HTR-8/SVneo (cell line): ENCODE measurements around the gene ARHGAP32.
"Not testable (repeated sequence)": the region's sequence is repeated elsewhere in the genome, so short reads cannot be mapped to it uniquely, and the experiment has no call there.

Experiments
- DNase-seq: peaks from one replicate; pipeline ENCODE4 v3.0.0; 2011; ENCODE audit warnings: low spot score, mixed read lengths; ENCODE audit not compliant: insufficient read length
- FAIRE-seq: peaks from 2 replicates; lab custom pipeline; 2011; peaks lifted over from hg19 to GRCh38; lab: Jason Lieb, UNC

The ARHGAP32 gene

GRCh38 chr11:129204150-129204838 is 12.2 kb upstream of the ARHGAP32 start:
- DNase-seq = no peak
- no peak for FAIRE-seq

- DNase-seq = no peak
- FAIRE-seq = no peak
Measured at GRCh38 chr11:129202646-129203045, 10.5 kb upstream of the ARHGAP32 start.

GRCh38 chr11:129195682-129196081 is 3.6 kb upstream of the ARHGAP32 start:
- FAIRE-seq = no peak

GRCh38 chr11:129191649-129192048 is 476 bp downstream of the ARHGAP32 start:
- DNase-seq (no peak), FAIRE-seq (no peak)

More at GRCh38 chr11:129195682-129196081, 3.6 kb upstream of the ARHGAP32 start:
- no peak for DNase-seq

- DNase-seq (no peak), FAIRE-seq (no peak)
Measured at GRCh38 chr11:129190087-129190486, 2.0 kb downstream of the ARHGAP32 start.

GRCh38 chr11:129189646-129190045 is 2.5 kb downstream of the ARHGAP32 start:
- no peak for FAIRE-seq
- DNase-seq = no peak

GRCh38 chr11:129185082-129185481 is 7.0 kb downstream of the ARHGAP32 start:
- DNase-seq, FAIRE-seq: not testable (repeated sequence)

GRCh38 chr11:129184581-129184980 is 7.5 kb downstream of the ARHGAP32 start:
- no peak for FAIRE-seq

GRCh38 chr11:129167315-129167714 is 24.8 kb downstream of the ARHGAP32 start:
- DNase-seq = no peak
- FAIRE-seq = no peak

More at GRCh38 chr11:129184581-129184980, 7.5 kb downstream of the ARHGAP32 start:
- DNase-seq = no peak

GRCh38 chr11:129163714-129164164 is 28.4 kb downstream of the ARHGAP32 start:
- DNase-seq = no peak
- FAIRE-seq = no peak

- not testable (repeated sequence) for DNase-seq, FAIRE-seq
Measured at GRCh38 chr11:129157080-129157479, 35.0 kb downstream of the ARHGAP32 start.

GRCh38 chr11:129155745-129156144 is 36.4 kb downstream of the ARHGAP32 start:
- FAIRE-seq = no peak
- no peak for DNase-seq

- FAIRE-seq (no peak), DNase-seq (no peak)
Measured at GRCh38 chr11:129148487-129148886, 43.6 kb downstream of the ARHGAP32 start.

- DNase-seq (no peak), FAIRE-seq (no peak)
Measured at GRCh38 chr11:129146191-129146590, 45.9 kb downstream of the ARHGAP32 start.

GRCh38 chr11:129145276-129145675 is 46.8 kb downstream of the ARHGAP32 start:
- DNase-seq = no peak
- no peak for FAIRE-seq

GRCh38 chr11:129144256-129144655 is 47.9 kb downstream of the ARHGAP32 start:
- DNase-seq (no peak), FAIRE-seq (no peak)

- FAIRE-seq (no peak), DNase-seq (peak; percentile 47)
Measured at GRCh38 chr11:129143335-129143734, 48.8 kb downstream of the ARHGAP32 start.

GRCh38 chr11:129141748-129142523 is 50.2 kb downstream of the ARHGAP32 start:
- DNase-seq = no peak

GRCh38 chr11:129131316-129131715 is 60.8 kb downstream of the ARHGAP32 start:
- FAIRE-seq (no peak), DNase-seq (no peak)

More at GRCh38 chr11:129141748-129142523, 50.2 kb downstream of the ARHGAP32 start:
- FAIRE-seq = no peak

GRCh38 chr11:129128881-129129620 is 63.1 kb downstream of the ARHGAP32 start:
- not testable (repeated sequence) for FAIRE-seq, DNase-seq
